ENCODE data around the gene RFXANK.

RFXANK gene

GRCh38 chr19:19151418-19151817, 40.6 kb upstream of the RFXANK start:
- TF ChIP-seq CTCF (IDR thresholded peaks at IDR 0.05), result no peak

GRCh38 chr19:19152668-19153384, 39.2 kb upstream of the RFXANK start:
- no peak for TF ChIP-seq CTCF (IDR thresholded peaks at IDR 0.05)

- TF ChIP-seq CTCF (IDR thresholded peaks at IDR 0.05), result no peak
Measured at GRCh38 chr19:19154768-19155494, 37.1 kb upstream of the RFXANK start.

- no peak for TF ChIP-seq CTCF (IDR thresholded peaks at IDR 0.05)
Measured at GRCh38 chr19:19155495-19156219, 36.4 kb upstream of the RFXANK start.

- TF ChIP-seq CTCF (IDR thresholded peaks at IDR 0.05), result no peak
Measured at GRCh38 chr19:19157808-19158207, 34.2 kb upstream of the RFXANK start.

GRCh38 chr19:19159534-19159933, 32.5 kb upstream of the RFXANK start:
- no peak for TF ChIP-seq CTCF (IDR thresholded peaks at IDR 0.05)

- no peak for TF ChIP-seq CTCF (IDR thresholded peaks at IDR 0.05)
Measured at GRCh38 chr19:19160461-19161035, 31.5 kb upstream of the RFXANK start.
